Brain microvascular endothelial cell (primary cell): ENCODE results near the gene DLGAP3.

Source experiments
- DNase-seq: peaks from one replicate; pipeline ENCODE4 v3.0.0-alpha.2; 2020
- H3K27ac ChIP-seq: fragments of 250-450 bp; sonication (Bioruptor Pico); 2 replicates; pipeline ENCODE4 v1.5.1; 2020; ENCODE audit warnings: mild to moderate bottlenecking, moderate library complexity
- H3K27me3 ChIP-seq: fragments of 250-450 bp; sonication (Bioruptor Pico); replicated peaks from 2 replicates; pipeline ENCODE4 v1.5.1; 2020; ENCODE audit warnings: mild to moderate bottlenecking
- H3K36me3 ChIP-seq: fragments of 250-450 bp; sonication (Bioruptor Pico); replicated peaks from 2 replicates; pipeline ENCODE4 v1.5.1; 2020; ENCODE audit warnings: mild to moderate bottlenecking
- H3K4me3 ChIP-seq: 2 replicates; pipeline ENCODE4 v1.5.1; 2011; ENCODE audit warnings: low read depth, mild to moderate bottlenecking, control low read depth, low read length, moderate library complexity
- in situ Hi-C: cut with HindIII; loops from 2 replicates; pipeline ENCODE4 v1.10.0; 2017; ENCODE audit warnings: low sequenced_read_pairs, low pct_ligation_motif_present
- TF ChIP-seq, protein P1 (sequence below): IDR thresholded peaks from 2 replicates; pipeline ENCODE4 v1.5.1; 2011; ENCODE audit warnings: low read depth, mild to moderate bottlenecking, moderate library complexity, low read length, control low read depth, inconsistent platforms; ENCODE audit errors: missing control alignments

The DLGAP3 gene

GRCh38 chr1:34831721-34832246 lies 97.7 kb downstream of the DLGAP3 start:
- DNase-seq: no peak
- Histone ChIP-seq H3K4me3 (no peak overlapping the region), H3K36me3 (no peaks in the 10 kb centered on the region), H3K27me3 (no peaks in the 10 kb centered on the region), H3K27ac (no peak overlapping the region)
- in situ Hi-C loops: no loop called here
- TF ChIP-seq, protein P1, sequence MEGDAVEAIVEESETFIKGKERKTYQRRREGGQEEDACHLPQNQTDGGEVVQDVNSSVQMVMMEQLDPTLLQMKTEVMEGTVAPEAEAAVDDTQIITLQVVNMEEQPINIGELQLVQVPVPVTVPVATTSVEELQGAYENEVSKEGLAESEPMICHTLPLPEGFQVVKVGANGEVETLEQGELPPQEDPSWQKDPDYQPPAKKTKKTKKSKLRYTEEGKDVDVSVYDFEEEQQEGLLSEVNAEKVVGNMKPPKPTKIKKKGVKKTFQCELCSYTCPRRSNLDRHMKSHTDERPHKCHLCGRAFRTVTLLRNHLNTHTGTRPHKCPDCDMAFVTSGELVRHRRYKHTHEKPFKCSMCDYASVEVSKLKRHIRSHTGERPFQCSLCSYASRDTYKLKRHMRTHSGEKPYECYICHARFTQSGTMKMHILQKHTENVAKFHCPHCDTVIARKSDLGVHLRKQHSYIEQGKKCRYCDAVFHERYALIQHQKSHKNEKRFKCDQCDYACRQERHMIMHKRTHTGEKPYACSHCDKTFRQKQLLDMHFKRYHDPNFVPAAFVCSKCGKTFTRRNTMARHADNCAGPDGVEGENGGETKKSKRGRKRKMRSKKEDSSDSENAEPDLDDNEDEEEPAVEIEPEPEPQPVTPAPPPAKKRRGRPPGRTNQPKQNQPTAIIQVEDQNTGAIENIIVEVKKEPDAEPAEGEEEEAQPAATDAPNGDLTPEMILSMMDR: no peak

DNA sequence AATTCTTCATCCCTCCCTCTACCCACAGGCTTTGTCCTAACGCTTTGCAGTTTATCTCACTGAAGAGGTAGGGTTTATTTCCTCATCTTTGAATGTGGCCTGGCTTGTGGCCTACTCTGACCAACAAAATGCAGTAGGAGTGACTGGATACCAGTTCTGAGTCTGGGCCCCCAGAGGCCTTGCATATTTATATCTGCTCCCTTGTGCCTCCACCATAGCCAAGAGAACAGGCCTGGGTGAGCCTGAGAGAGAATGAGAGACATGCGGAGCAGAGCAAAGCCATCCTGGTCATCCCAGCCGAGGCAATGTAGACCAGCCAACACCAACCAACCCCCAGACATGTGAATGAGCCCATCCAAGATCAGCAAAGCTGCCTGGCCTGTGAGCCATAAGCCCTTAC lies 100.2 kb downstream of the DLGAP3 start:
- in situ Hi-C loops: no loop called here

GRCh38 chr1:34828611-34829010 lies 100.8 kb downstream of the DLGAP3 start:
- H3K27ac ChIP-seq: no peak overlapping the region
- no peaks in the 10 kb centered on the region for H3K36me3 ChIP-seq
- H3K27me3 ChIP-seq: no peaks in the 10 kb centered on the region
- TF ChIP-seq, protein P1: no peak
- DNase-seq: no peak
- in situ Hi-C loops: no loop called here
- H3K4me3 ChIP-seq: no peak overlapping the region

More for the DNA sequence above, 100.2 kb downstream of the DLGAP3 start:
- Histone ChIP-seq H3K4me3 (no peak overlapping the region), H3K36me3 (no peaks in the 10 kb centered on the region), H3K27ac (no peak overlapping the region), H3K27me3 (no peaks in the 10 kb centered on the region)
- TF ChIP-seq, protein P1: no peak
- DNase-seq: no peak

DNA sequence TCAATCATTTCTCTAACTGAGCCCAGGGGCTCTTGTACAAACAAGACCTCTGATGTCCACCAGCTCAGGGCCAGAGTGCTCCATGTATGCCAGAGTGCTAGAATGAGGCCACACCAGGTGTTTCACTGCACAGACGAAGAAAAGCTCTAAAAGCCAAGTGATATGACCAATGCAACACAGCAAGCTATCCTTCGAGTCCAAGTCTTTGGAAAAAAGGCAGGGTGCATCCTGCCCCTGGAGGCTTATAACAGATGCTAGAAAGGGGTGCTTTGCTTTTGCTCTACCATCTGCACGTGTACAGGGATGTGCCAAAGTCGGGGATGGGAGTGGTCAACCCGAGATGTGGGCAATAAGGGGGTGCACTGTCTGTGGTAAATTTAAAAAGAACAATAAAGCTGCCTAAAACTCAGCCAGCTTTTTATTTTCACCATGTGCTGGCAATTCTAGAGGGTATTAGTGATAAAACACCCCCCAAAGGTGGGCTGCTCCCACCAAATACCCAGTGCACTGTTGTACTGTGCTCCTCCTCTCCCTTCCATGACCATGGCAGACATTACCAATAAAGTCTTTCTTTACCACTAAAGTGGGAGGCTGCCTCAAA lies 102.0 kb downstream of the DLGAP3 start:
- H3K27me3 ChIP-seq: no peaks in the 10 kb centered on the region
- DNase-seq: no peak
- H3K36me3 ChIP-seq: no peaks in the 10 kb centered on the region
- H3K4me3 ChIP-seq: no peak overlapping the region
- TF ChIP-seq, protein P1: no peak
- in situ Hi-C loops: no loop called here
- H3K27ac ChIP-seq: no peak overlapping the region

DNA sequence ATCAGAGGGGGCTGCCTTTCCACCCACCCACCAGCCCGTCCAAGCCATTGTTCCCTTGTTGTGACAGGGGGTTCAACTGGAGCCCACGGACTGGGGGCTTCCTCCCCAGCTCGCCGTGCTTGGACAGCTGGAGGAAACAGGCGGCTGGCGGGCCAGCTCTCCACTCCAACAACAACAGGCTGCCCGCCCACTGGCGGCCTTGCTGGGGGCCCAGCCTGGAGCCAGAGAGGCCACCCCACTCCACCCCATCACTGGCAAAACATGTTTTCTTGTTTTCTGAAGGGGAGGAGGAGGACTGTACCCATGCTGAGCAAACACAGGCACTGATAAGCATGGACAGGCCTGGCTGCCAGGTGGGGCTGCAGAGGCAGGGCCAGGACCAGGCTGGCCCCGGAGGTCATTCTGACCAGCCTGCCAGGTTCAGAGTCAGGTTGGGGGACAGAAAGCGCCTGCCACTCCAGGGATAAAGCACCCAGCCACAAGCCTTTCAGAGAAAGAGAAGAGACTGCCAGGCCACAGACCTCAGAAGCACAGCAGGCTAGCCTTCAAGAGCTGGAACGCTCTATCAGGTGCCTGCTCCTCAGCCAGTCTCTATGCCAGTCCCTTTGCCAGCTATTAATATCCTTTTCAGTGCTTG lies 103.9 kb downstream of the DLGAP3 start:
- no peak for DNase-seq
- Histone ChIP-seq H3K4me3 (no peak overlapping the region), H3K27ac (no peak overlapping the region), H3K36me3 (no peaks in the 10 kb centered on the region), H3K27me3 (no peaks in the 10 kb centered on the region)
- in situ Hi-C loops: no loop called here
- TF ChIP-seq, protein P1: no peak
